Ovary (tissue), 9 donors: ENCODE data around the gene SIT1. TPM values are rescaled to one million over a fixed set of nuclear protein-coding genes. Genes with fewer than 3 reads are reported as not detected.

Source experiments
- DNase-seq, 5 donors: peaks; one replicate each; pipeline ENCODE4 v3.0.0-alpha.2; 2019 to 2020
- H3K27ac ChIP-seq, 2 donors: fragments of 200-600 bp; one replicate each; pipeline versions ENCODE4 v1.5.1 to v1.8.0; 2019 to 2022
- H3K27me3 ChIP-seq: fragments of 200-600 bp; one replicate; pipeline ENCODE4 v1.8.0; 2022
- H3K36me3 ChIP-seq: fragments of 200-600 bp; sonication (generic); one replicate; pipeline ENCODE4 v1.5.1; 2019
- H3K4me1 ChIP-seq: one replicate; pipeline ENCODE4 v1.8.1; 2013; ENCODE audit warnings: mild to moderate bottlenecking, moderate library complexity; ENCODE audit not compliant: insufficient read depth
- H3K4me3 ChIP-seq: fragments of 200-600 bp; sonication (generic); one replicate; pipeline ENCODE4 v1.5.1; 2017
- H3K9me3 ChIP-seq, 2 donors: fragments of 200-600 bp in 1 of 2; sonication (generic) in 1 of 2; one replicate each; pipeline versions ENCODE4 v1.5.1 to v1.8.1; 2013 to 2019; ENCODE audit warnings: mild to moderate bottlenecking in 1 of 2, moderate library complexity in 1 of 2
- EP300 ChIP-seq: sonication (generic); formaldehyde crosslinking; IDR thresholded peaks from one replicate; pipeline ENCODE4 v1.6.1; 2017; ENCODE audit warnings: antibody characterized with exemption
- POLR2A ChIP-seq: fragments of 450-650 bp; IDR thresholded peaks from one replicate; pipeline ENCODE4 v1.6.1; 2017; ENCODE audit warnings: antibody characterized with exemption, mild to moderate bottlenecking, moderate library complexity
- WGBS, 3 donors: extraction: QIAGEN DNeasy Blood & Tissue Kit in 1 of 3; methylation state at CpG; one replicate each; pipeline versions ENCODE4 v1.1.5 to v1.1.7; 2013 to 2017; 5-methylcytosine and 5-hydroxymethylcytosine counted together
- intact Hi-C, 4 donors: fragments of 100-400 bp; cut with DNase I; formaldehyde crosslinking; loops; one replicate each; pipeline versions ENCODE4 v1.11.0 to v1.15.1; 2022 to 2023
- microRNA-seq, 3 donors: library from miRNA; unstranded; fragments of <30 nt; microRNA quantifications; one replicate each; pipeline versions ENCODE4 to v1.2.0, GENCODE V29; 2019 to 2020
- polyA plus RNA-seq, 2 donors: library from polyadenylated mRNA; stranded (reverse); fragments of 200-250 nt in 1 of 2; fragments of 350-450 nt in 1 of 2; fragmentation: Illumina TruSeq in 1 of 2; extraction: RNeasy Lipid Tissue Mini Kit (QIAGEN cat#74804) in 1 of 2; gene quantifications; one replicate each; pipeline ENCODE4 v1.2.3, GENCODE V29; 2013 to 2014
- small RNA-seq: library from RNA; depleted of rRNA; stranded (forward); fragments of <200 nt; gene quantifications from one replicate; pipeline ENCODE3, GENCODE V24; 2016
- total RNA-seq, 7 donors: library from RNA; depleted of rRNA in 2 of 7; stranded (reverse); fragments of >200 nt in 2 of 7; fragmentation: NEBNext Ultra II Directional in 3 of 7; extraction: Animal tissue kit (Norgen Biotek cat#: 25700) in 3 of 7; gene quantifications; one replicate each; pipeline versions ENCODE4 v1.1.0 to v1.2.4, GENCODE V29; 2016 to 2023
- TF ChIP-seq, protein P1 (sequence below), 3 donors: fragments of 450-650 bp in 2 of 3; fragments of 200-600 bp in 1 of 3; IDR thresholded peaks; one replicate each; pipeline versions ENCODE4 v1.5.1 to v1.8.0; 2016 to 2022; ENCODE audit warnings: antibody characterized with exemption in 3 of 3, mild to moderate bottlenecking in 1 of 3
- donor health status: DM: no; HTN: no; CAD: no; lungs with moderate emphysema.
- donor health status: DM: no; HTN: no; CAD: no.
- donor health status: Bipolar disorder and iron deficiency.
- donor health status: DM: yes; HTN: yes; CAD: no.
- donor health status: DM: no; HTN: no; CAD: no.
- donor health status: DM: yes; HTN: yes; CAD: no.

SIT1 gene
- total and polyA plus RNA-seq, 9 donors = 0.20 to 0.82 (median 0.56) TPM; not detected in 3

GRCh38 chr9:35599763-35600604, 50.7 kb downstream of the SIT1 start:
- no peak for DNase-seq
- Histone ChIP-seq H3K9me3 (no peaks in the 10 kb centered on the region), H3K27ac (no peak overlapping the region), H3K36me3 (no peaks in the 10 kb centered on the region), H3K27me3 (no peaks in the 10 kb centered on the region), H3K4me1 (peaks cover 3% of the 10 kb centered on the region), H3K4me3 (no peak overlapping the region)
- intact Hi-C loops = no loop called here
- TF ChIP-seq EP300 (no peak), POLR2A (no peak)
- TF ChIP-seq, protein P1, sequence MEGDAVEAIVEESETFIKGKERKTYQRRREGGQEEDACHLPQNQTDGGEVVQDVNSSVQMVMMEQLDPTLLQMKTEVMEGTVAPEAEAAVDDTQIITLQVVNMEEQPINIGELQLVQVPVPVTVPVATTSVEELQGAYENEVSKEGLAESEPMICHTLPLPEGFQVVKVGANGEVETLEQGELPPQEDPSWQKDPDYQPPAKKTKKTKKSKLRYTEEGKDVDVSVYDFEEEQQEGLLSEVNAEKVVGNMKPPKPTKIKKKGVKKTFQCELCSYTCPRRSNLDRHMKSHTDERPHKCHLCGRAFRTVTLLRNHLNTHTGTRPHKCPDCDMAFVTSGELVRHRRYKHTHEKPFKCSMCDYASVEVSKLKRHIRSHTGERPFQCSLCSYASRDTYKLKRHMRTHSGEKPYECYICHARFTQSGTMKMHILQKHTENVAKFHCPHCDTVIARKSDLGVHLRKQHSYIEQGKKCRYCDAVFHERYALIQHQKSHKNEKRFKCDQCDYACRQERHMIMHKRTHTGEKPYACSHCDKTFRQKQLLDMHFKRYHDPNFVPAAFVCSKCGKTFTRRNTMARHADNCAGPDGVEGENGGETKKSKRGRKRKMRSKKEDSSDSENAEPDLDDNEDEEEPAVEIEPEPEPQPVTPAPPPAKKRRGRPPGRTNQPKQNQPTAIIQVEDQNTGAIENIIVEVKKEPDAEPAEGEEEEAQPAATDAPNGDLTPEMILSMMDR (IDR thresholded peaks at IDR 0.05) = no peak
- 88 to 91% (median 90%) methylated on average over 14 of the region's 14 CpGs for WGBS, 3 donors

Small RNAs within 50 kb of the gene (microRNA-seq; reads per million reads assigned to microRNA genes)
- 0.18 to 0.47 (median 0.38) reads per million in 3 donors for gene MIR4667

Small RNAs within 50 kb of the gene (small RNA-seq; reads per million reads assigned to genes)
- gene MIR4667 (not detected), gene RMRP (not detected), gene RN7SL22P (not detected)

Other genes with a start within 250 kb of the SIT1 start
- 10 to 100 TPM; 13.9 to 41.1 (median 31.7) TPM for gene RUSC2, start 160.8 kb downstream of the SIT1 start, total RNA-seq
- 10 to 100 TPM in 1 of 2 donors, 1 to 10 TPM in 1; 7.4 to 20.9 TPM for gene RUSC2, start 160.8 kb downstream of the SIT1 start, polyA plus RNA-seq
- gene TESK1, start 45.7 kb downstream of the SIT1 start, total RNA-seq = 10 to 100 TPM; 13.2 to 51.1 (median 36.6) TPM
- gene TESK1, start 45.7 kb downstream of the SIT1 start, polyA plus RNA-seq = 10 to 100 TPM; 20.5 to 29.6 TPM
- gene CD72, start 32.5 kb downstream of the SIT1 start, total RNA-seq = 1 to 10 TPM in 5 of 7 donors, under 1 TPM in 2; 0.28 to 4.1 (median 1.2) TPM
- 1 to 10 TPM in 1 of 2 donors, under 1 TPM in 1; 0.98 to 3.8 TPM for gene CD72, start 32.5 kb downstream of the SIT1 start, polyA plus RNA-seq
- over 10,000 TPM in 5 of 7 donors, 1,000 to 10,000 TPM in 2; 3,031 to 27,726 (median 15,130) TPM for gene RMRP, start 7.1 kb upstream of the SIT1 start, total RNA-seq
- 100 to 1,000 TPM in 1 of 2 donors, not detected in 1; 126 TPM for gene RMRP, start 7.1 kb upstream of the SIT1 start, polyA plus RNA-seq
- gene CCDC107, start 7.4 kb upstream of the SIT1 start, total RNA-seq = 10 to 100 TPM; 14.6 to 29.8 (median 19.1) TPM
- gene CCDC107, start 7.4 kb upstream of the SIT1 start, polyA plus RNA-seq = 10 to 100 TPM; 15.0 to 17.8 TPM
- gene ARHGEF39, start 14.3 kb upstream of the SIT1 start, total RNA-seq = 1 to 10 TPM in 2 of 7 donors, under 1 TPM in 5; 0.17 to 1.4 (median 0.58) TPM
- gene ARHGEF39, start 14.3 kb upstream of the SIT1 start, polyA plus RNA-seq = under 1 TPM; 0.17 to 0.52 TPM
- gene CA9, start 23.0 kb upstream of the SIT1 start, total RNA-seq = 10 to 100 TPM in 1 of 7 donors, 1 to 10 TPM in 4, under 1 TPM in 1, not detected in 1; 0.37 to 19.5 (median 1.4) TPM
- under 1 TPM; 0.38 to 0.42 TPM for gene CA9, start 23.0 kb upstream of the SIT1 start, polyA plus RNA-seq
- 100 to 1,000 TPM; 179 to 853 (median 309) TPM for gene TPM2, start 39.0 kb upstream of the SIT1 start, total RNA-seq
- gene TPM2, start 39.0 kb upstream of the SIT1 start, polyA plus RNA-seq = 100 to 1,000 TPM; 526 to 716 TPM
- gene TLN1, start 81.3 kb upstream of the SIT1 start, total RNA-seq = 100 to 1,000 TPM; 106 to 344 (median 271) TPM
- gene TLN1, start 81.3 kb upstream of the SIT1 start, polyA plus RNA-seq = 100 to 1,000 TPM; 124 to 292 TPM
- 10 to 100 TPM; 31.2 to 41.5 (median 36.6) TPM for gene CREB3, start 81.7 kb upstream of the SIT1 start, total RNA-seq
- gene CREB3, start 81.7 kb upstream of the SIT1 start, polyA plus RNA-seq = 10 to 100 TPM; 32.3 to 39.8 TPM
- gene GBA2, start 98.3 kb upstream of the SIT1 start, total RNA-seq = 10 to 100 TPM; 35.1 to 73.2 (median 44.5) TPM
- 10 to 100 TPM; 27.8 to 54.7 TPM for gene GBA2, start 98.3 kb upstream of the SIT1 start, polyA plus RNA-seq
- gene RGP1, start 98.4 kb upstream of the SIT1 start, total RNA-seq = 10 to 100 TPM in 6 of 7 donors, 1 to 10 TPM in 1; 9.4 to 32.3 (median 26.6) TPM
- gene RGP1, start 98.4 kb upstream of the SIT1 start, polyA plus RNA-seq = 10 to 100 TPM; 13.4 to 17.0 TPM
- 1 to 10 TPM in 1 of 7 donors, under 1 TPM in 1, not detected in 5; 0.40 to 4.4 TPM for gene MSMP, start 103.3 kb upstream of the SIT1 start, total RNA-seq
- gene MSMP, start 103.3 kb upstream of the SIT1 start, polyA plus RNA-seq = under 1 TPM in 1 of 2 donors, not detected in 1; 0.41 TPM
- gene NPR2, start 140.7 kb upstream of the SIT1 start, total RNA-seq = 10 to 100 TPM in 5 of 7 donors, 1 to 10 TPM in 2; 5.5 to 30.1 (median 18.0) TPM
- 10 to 100 TPM; 15.4 to 54.4 TPM for gene NPR2, start 140.7 kb upstream of the SIT1 start, polyA plus RNA-seq
- 10 to 100 TPM in 1 of 7 donors, 1 to 10 TPM in 6; 2.1 to 28.1 (median 5.0) TPM for gene SPAG8, start 161.3 kb upstream of the SIT1 start, total RNA-seq
- gene SPAG8, start 161.3 kb upstream of the SIT1 start, polyA plus RNA-seq = 1 to 10 TPM; 2.1 to 3.0 TPM
- gene HINT2, start 164.1 kb upstream of the SIT1 start, total RNA-seq = 10 to 100 TPM; 14.9 to 38.0 (median 24.9) TPM
- gene HINT2, start 164.1 kb upstream of the SIT1 start, polyA plus RNA-seq = 10 to 100 TPM; 26.1 to 36.0 TPM
- gene FAM221B, start 177.8 kb upstream of the SIT1 start, total RNA-seq = not detected
- not detected for gene FAM221B, start 177.8 kb upstream of the SIT1 start, polyA plus RNA-seq
- gene TMEM8B, start 178.3 kb upstream of the SIT1 start, total RNA-seq = 10 to 100 TPM; 11.2 to 42.8 (median 37.0) TPM
- gene TMEM8B, start 178.3 kb upstream of the SIT1 start, polyA plus RNA-seq = 10 to 100 TPM; 17.2 to 20.6 TPM
- gene OR13J1, start 219.5 kb upstream of the SIT1 start, total RNA-seq = not detected
- gene OR13J1, start 219.5 kb upstream of the SIT1 start, polyA plus RNA-seq = not detected